GM12801 (cell line): Measurements from ENCODE around the gene MT1A.

ENCODE experiments used
- TF ChIP-seq, protein P1 (sequence below): IDR thresholded peaks from one replicate; pipeline ENCODE4 v1.5.1; 2011; ENCODE audit warnings: control low read depth; ENCODE audit not compliant: insufficient read length; ENCODE audit errors: extremely low read depth

The MT1A gene

GRCh38 chr16:56620339-56620897 is 18.0 kb upstream of the MT1A start:
- TF ChIP-seq, protein P1, sequence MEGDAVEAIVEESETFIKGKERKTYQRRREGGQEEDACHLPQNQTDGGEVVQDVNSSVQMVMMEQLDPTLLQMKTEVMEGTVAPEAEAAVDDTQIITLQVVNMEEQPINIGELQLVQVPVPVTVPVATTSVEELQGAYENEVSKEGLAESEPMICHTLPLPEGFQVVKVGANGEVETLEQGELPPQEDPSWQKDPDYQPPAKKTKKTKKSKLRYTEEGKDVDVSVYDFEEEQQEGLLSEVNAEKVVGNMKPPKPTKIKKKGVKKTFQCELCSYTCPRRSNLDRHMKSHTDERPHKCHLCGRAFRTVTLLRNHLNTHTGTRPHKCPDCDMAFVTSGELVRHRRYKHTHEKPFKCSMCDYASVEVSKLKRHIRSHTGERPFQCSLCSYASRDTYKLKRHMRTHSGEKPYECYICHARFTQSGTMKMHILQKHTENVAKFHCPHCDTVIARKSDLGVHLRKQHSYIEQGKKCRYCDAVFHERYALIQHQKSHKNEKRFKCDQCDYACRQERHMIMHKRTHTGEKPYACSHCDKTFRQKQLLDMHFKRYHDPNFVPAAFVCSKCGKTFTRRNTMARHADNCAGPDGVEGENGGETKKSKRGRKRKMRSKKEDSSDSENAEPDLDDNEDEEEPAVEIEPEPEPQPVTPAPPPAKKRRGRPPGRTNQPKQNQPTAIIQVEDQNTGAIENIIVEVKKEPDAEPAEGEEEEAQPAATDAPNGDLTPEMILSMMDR, result no peak

DNA sequence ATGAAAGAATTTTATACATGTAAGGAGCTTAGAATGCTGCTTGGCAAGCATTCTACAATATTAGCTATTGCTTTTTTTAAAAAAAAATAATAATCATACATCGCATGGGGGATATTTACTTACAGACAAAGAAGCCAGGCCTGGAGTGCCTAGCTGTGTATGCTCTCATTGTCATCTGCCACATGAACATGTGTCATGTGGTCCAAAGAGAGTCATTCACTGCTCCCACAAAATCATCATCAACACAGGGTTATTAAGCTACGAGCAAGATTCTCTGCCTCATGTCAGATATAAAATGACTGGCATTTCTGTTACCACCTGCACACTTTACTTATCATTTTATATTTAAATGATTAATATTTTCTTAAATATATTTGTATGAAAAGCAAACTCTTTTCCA is 14.8 kb upstream of the MT1A start:
- TF ChIP-seq, protein P1, result no peak

- TF ChIP-seq, protein P1, result no peak
Observed at GRCh38 chr16:56625140-56625942, 13.1 kb upstream of the MT1A start, which contains the start of gene MT1E. TSS of gene MT1E (plus strand) at chr16:56625781. CDS start at chr16:56625852, 71 bp downstream.

DNA sequence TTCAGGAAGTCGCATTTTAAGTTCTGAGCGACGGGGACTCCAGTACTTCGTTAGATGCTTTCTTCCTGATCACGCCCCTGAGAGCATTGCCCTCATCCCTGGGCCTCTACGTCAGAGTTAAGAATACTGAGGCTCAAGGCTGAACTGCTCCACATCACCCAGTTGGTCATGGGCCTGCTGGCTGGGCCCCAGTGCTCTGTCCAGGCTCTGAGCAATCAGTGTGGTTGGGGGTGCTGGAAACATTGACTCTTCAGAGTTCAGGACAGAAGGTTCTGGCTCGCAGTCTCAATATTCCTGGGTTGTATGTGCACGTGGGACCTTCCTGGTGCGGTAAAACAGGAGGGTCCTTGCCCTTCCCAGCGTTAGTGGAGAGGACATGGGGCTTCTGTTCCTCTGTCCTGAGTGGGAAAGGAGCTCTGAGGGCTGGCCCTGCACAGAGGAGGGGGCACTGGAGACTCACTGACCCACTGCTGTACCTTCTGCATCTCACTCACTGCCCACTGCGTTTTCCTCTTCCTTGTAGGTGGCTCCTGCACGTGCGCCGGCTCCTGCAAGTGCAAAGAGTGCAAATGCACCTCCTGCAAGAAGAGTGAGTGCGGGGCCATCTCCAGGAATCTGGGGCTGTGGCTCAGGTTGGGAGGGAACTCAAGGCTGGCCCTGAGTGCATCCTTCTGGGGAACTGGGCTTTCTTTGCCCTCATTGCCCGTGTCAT is 12.4 kb upstream of the MT1A start:
- TF ChIP-seq, protein P1, result no peak

DNA sequence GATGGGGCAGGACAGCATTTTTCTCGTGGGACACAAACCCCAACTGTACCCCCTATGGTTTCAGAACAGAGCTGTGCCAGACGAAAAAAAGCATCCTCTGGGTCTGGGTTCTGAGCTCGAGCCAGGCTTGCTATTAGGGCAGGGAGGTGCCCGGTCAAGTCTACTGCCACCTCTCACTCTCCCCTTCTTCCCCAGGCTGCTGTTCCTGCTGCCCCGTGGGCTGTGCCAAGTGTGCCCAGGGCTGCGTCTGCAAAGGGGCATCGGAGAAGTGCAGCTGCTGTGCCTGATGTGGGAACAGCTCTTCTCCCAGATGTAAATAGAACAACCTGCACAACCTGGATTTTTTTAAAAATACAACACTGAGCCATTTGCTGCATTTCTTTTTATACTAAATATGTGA is 11.8 kb upstream of the MT1A start:
- TF ChIP-seq, protein P1, result no peak

DNA sequence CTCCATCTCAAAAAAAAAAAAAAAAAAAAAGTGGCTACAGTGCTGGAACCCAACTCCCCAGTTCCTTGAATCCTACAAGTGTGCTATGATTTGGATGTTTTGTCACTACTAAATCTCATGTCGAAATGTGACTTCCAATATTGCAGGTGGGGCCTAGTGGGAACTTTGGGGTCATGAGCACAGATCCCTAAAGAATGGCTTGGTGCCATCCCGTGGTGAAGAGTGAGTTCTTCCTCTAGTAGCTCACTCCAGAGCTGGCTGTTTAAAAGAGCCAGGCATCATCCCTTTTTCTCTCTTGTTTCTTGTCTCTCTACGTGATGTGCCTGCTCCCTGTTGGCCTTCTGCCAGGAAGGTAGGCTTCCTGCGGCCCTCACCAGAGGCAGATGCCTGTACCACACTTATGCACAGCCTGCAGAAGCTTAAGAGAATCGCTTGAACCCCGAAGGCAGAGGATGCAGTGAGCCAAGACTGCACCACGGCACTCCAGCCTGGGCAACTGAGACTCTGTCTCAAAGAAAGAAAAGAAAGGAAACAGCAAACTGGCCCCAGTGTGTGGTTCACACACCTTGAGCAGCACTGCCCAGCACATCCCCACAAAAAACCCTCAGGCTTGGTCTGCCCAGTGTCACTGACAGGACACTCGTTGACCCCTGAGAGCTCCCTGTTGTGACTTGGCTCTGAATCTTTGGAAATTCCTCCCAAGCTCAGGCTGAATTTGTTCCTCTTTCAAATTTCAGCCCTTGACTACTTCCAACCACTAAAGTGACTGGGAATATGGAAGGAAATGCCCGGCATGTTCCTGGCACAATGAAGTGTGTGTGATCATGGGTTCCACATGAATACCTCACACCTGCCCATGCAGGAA is 9.7 kb upstream of the MT1A start:
- TF ChIP-seq, protein P1, result no peak
